HL-60 (cell line): ENCODE results near the gene KLHL3.

Source experiments
- CTCF ChIP-seq: IDR thresholded peaks from one replicate; pipeline ENCODE4 v1.5.1; 2011; ENCODE audit warnings: low read length, control low read depth, inconsistent platforms; ENCODE audit not compliant: insufficient read depth
- GABPA ChIP-seq: IDR thresholded peaks from 2 replicates; pipeline ENCODE4 v1.6.1; 2012; ENCODE audit warnings: low read depth
- REST ChIP-seq: IDR thresholded peaks from 2 replicates; pipeline ENCODE4 v1.6.1; 2012; ENCODE audit warnings: low read depth; ENCODE audit not compliant: insufficient replicate concordance
- SPI1 ChIP-seq: IDR thresholded peaks from 2 replicates; pipeline ENCODE4 v1.6.1; 2012; ENCODE audit warnings: low read depth, mild to moderate bottlenecking, borderline replicate concordance

DNA sequence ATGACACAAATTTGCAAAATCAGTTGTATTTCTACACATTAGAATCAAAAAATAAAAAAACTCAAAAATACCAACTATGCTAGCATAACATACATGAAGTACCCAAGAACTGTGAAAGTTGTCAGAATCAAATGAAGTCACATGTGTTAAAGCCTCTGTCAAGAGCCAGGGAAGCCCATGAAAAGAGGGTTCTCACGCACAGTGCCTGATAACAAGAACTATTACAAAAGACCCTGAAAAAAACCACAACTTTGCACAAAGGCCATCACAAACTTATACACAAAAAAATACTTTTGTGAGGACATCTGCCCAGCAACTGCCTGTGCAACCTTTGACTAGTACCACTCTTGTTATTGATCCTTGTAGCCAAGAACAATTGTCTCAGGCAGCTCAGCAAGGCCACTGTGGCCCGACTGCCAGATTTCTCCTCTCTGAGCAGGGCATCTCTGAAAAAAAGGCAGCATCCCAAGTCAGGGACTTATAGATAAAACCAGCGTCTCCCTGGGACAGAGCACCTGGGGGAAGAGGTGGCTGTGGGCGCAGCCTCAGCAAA lies 47.2 kb upstream of the KLHL3 start:
- TF ChIP-seq CTCF = no peak
- TF ChIP-seq GABPA = no peak
- no peak for TF ChIP-seq SPI1
- TF ChIP-seq REST = no peak
